OCI-LY1 (cell line): ENCODE data around the gene SNX27.

Experiments used
- CTCF ChIP-seq: fragments of 200-600 bp; sonication (generic), shearing (Covaris generic); IDR thresholded peaks from 2 replicates; pipeline ENCODE4 v1.5.1; 2017; ENCODE audit warnings: mild to moderate bottlenecking, antibody characterized with exemption, low read length, moderate library complexity, mixed read lengths
- EZH2 ChIP-seq: fragments of 200-600 bp; sonication (generic), shearing (Covaris generic); IDR thresholded peaks from 2 replicates; pipeline ENCODE4 v1.8.0; 2017; ENCODE audit warnings: borderline replicate concordance, mixed run types, mild to moderate bottlenecking, antibody characterized with exemption, low read length, moderate library complexity, mixed read lengths

- TF ChIP-seq CTCF: no peak
- TF ChIP-seq EZH2: no peak
Observed at GRCh38 chr1:151681923-151682322, 70.1 kb downstream of the SNX27 start.
